CD4-positive, alpha-beta T cell treated with Interleukin-4 for 1 hour (primary cell): ENCODE measurements around the gene PLIN5.

Experiments
- DNase-seq, 2 donors: peaks; one replicate each; pipeline ENCODE4 v3.0.0-alpha.2; 2020 to 2022

The PLIN5 gene, protein sequence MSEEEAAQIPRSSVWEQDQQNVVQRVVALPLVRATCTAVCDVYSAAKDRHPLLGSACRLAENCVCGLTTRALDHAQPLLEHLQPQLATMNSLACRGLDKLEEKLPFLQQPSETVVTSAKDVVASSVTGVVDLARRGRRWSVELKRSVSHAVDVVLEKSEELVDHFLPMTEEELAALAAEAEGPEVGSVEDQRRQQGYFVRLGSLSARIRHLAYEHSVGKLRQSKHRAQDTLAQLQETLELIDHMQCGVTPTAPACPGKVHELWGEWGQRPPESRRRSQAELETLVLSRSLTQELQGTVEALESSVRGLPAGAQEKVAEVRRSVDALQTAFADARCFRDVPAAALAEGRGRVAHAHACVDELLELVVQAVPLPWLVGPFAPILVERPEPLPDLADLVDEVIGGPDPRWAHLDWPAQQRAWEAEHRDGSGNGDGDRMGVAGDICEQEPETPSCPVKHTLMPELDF

GRCh38 chr19:4534836-4535658 is at the start of gene PLIN5:
Gene PLIN5 (minus strand): TSS chr19:4535224. CDS start chr19:4534074, 1,150 bp downstream.
- peak; percentile 46 to 59 for DNase-seq

DNA sequence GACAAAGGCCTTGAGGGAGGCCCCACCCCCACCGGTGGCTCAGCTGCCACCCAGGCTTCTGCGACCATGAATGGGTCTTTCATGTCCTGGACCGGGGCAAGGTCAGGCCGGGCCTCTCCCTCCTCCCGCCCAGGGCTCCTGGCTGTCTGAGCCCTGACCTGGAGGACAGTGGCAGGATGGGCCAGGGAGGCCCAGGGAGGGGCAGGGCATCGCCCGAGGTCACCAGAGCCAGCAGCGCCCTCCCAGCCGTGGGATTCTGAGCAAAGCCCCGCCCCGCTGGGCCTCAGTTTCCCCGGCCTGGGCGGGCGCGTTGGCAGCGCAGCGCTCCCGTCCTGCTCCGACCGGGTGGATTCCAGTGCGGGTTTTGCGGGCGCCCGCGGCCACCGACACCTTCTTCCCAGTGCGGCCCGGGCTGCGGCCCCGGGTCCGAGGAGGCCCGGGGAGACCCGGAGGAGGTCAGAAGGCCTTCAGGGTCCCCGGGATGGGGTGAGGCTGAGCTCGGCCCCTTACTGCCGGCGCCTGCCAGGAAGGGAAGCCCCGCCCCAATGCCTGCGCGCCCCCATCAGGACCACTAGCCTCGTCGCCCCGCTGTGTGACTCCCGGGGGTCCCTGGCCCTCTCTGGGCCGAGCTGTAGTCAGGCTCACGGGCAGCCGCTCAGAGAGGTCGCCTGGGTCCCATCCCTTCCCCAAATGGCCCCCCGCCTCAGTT is 49.1 kb upstream of the PLIN5 start:
- no peak for DNase-seq

- DNase-seq: no peak
Measured at GRCh38 chr19:4582980-4583842, 48.2 kb upstream of the PLIN5 start.

GRCh38 chr19:4581666-4582553 is 46.9 kb upstream of the PLIN5 start:
- no peak for DNase-seq

DNA sequence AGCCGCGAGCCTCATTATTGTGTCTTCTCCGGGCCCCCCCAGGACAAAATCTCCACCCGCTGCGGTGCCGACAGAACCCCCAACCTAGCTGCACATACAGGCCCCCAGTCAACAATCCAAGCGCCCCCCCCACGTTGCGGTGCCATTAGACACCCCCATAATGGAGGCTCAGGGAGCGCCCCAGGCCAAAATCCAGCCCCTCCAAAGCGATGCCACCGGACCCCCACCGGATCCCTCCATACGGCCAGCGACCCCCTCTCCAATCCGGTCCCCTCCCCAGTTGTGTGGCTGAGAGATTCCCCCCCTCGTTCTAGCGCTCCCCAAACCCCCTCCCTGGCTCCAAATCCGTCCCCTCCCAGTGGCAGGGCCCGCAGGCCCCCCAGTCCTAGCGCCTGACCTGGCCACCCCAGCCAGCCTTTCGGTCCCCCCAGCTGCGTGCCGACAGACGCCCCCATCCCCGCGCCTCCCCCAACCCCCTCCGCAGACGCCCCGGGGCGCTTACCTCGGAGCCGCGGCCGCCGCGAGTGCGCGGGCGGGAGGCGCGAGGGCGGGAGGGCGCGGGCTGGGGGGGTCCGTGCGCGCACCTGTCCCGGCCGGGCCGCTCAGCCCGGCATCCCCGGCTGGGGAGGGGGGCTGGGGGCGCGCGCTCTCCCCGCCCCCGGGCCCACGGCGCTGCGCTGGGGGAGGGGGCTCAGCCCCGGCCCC is 46.1 kb upstream of the PLIN5 start:
- no peak for DNase-seq

- DNase-seq: no peak
Measured at GRCh38 chr19:4580021-4580901, 45.2 kb upstream of the PLIN5 start.

GRCh38 chr19:4579389-4579788 is 44.4 kb upstream of the PLIN5 start:
- DNase-seq: no peak

GRCh38 chr19:4578552-4579248 is 43.7 kb upstream of the PLIN5 start:
- DNase-seq: no peak

- no peak for DNase-seq
Measured at GRCh38 chr19:4577020-4577782, 42.2 kb upstream of the PLIN5 start.

DNA sequence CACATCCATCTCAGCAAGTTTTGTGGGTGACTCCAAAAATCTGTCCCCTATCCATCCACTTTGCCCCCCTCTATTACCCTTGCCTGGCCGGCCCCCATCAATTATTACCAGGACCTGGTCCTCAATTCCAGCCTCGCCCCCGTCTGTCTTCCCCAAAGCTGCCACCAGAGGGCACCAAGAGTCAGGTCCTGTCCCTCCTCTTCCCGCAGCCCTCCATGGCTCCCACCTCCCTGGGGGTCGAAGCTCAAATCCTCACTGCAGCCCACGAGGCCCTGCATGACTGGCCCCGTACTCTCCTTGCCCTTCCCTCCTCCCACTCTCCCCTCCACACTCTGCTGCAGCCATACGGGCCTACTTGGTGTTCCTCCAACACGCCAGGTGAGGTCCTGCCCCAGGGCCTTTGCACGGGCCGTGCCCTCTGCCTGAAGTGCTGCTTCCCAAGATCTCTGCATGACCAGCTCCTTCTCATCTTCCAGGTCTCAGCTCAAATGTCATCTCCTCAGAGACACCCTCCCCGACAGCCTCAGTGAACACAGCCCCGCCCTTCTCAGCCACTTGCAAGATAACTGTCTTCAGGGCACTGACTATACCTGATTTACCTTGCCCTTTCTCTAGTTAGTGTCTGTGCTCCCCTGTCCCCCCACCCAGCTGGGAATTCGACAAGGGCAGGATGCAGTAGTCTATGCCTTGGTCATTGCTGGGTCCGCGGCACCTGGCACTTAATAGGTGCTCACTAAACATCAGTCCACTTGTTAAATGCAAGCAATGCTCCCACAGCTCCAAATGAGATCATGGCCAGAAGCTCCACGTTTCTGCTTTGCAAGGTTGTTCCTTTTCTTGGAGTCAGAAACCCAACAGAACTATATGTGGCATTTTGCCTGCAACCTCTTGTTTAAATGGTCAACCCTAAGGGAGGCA is 41.3 kb upstream of the PLIN5 start:
- DNase-seq: peak; percentile 63

GRCh38 chr19:4575267-4576015 is 40.4 kb upstream of the PLIN5 start:
- no peak for DNase-seq

DNA sequence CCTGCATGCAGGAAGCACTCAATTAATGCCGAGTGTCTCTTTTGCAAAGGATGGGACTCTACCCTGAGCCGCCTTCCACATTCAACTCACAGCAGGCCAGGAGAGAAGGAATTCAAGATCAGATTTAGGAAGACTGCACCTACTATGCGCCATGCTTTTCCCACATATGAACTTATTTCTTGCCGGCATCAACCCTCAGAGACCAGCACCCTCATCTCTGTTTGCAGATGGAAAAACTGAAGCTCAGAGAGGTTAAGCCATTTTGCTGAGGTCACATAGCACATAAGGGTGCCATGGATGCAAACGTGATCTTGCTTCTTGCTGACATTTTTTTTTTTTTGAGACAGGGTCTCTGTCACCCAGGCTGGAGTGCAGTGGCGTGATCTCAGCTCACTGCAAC is 38.7 kb upstream of the PLIN5 start:
- no peak for DNase-seq

- no peak for DNase-seq
Measured at GRCh38 chr19:4571305-4571917, 36.4 kb upstream of the PLIN5 start.

- no peak for DNase-seq
Measured at GRCh38 chr19:4570916-4571304, 35.9 kb upstream of the PLIN5 start.

GRCh38 chr19:4570402-4570801 is 35.4 kb upstream of the PLIN5 start:
- DNase-seq: no peak

DNA sequence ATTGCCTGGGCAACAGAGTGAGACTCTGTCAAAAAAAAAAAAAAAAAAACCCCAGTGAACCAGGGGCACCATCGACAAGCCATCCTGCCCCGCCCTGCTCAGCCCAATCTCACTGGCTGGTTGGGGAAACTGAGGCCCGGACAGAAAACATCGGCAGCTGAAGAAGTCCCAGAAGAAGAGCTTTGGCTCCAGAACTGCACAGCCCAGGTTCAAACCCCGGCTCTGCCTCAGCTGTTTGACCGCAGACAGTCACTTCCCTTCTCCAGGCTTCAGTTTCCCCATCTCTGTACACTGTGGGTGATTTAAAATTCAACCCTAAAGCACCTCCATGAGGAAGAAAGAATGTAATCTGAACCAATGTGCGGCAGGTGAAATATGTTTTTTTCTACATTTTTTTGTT is 33.9 kb upstream of the PLIN5 start:
- DNase-seq: peak in 1 of 2 donors; percentile 15
